Measurements from ENCODE around the gene AGAP1. TPM values are rescaled to one million over a fixed set of nuclear protein-coding genes. Genes with fewer than 3 reads are reported as not detected.

AGAP1 gene
- total and polyA plus RNA-seq, 2 donors (not counting 3 experiments of a cell fraction or from before 2014, with no cell fraction given), result 10.2 to 20.9 TPM

- Histone ChIP-seq H3K9ac (replicated peaks; ENCODE audit: extremely low read depth, insufficient read depth, low read length) (no peak overlapping the region), H3K27me3 (ENCODE audit: control insufficient read depth in 2 of 2, insufficient read depth in 2 of 2, low read length in 2 of 2) (no peaks in the 10 kb centered on the region), H3K9me3 (replicated peaks; ENCODE audit: control insufficient read depth, insufficient read depth, low read length) (no peaks in the 10 kb centered on the region), H3K4me3 (replicated peaks in 1 of 3; ENCODE audit: insufficient read depth in 1 of 3, low read depth in 1 of 3, low read length in 3 of 3) (no peak overlapping the region), H4K20me1 (replicated peaks; ENCODE audit: control insufficient read depth, extremely low read depth, insufficient read depth, low read length) (no peaks in the 10 kb centered on the region), H3K9me1 (replicated peaks; ENCODE audit: control insufficient read depth, extremely low read depth, insufficient read depth, low read length) (no peaks in the 10 kb centered on the region), H3K79me2 (ENCODE audit: control insufficient read depth, insufficient read depth, low read length) (no peaks in the 10 kb centered on the region), H3K36me3 (ENCODE audit: control insufficient read depth in 2 of 2, extremely low read depth in 1 of 2, insufficient read depth in 2 of 2, low read length in 2 of 2) (no peaks in the 10 kb centered on the region), H3K27ac (ENCODE audit: insufficient read depth, low read depth, low read length) (no peak overlapping the region), H3K4me2 (ENCODE audit: insufficient read depth, low read length) (no peak overlapping the region), H2AFZ (ENCODE audit: low read depth, low read length) (no peak overlapping the region), H3K4me1 (ENCODE audit: control insufficient read depth, extremely low read depth, insufficient read depth, low read length) (peaks cover 12% of the 10 kb centered on the region)
- TF ChIP-seq, protein P1, sequence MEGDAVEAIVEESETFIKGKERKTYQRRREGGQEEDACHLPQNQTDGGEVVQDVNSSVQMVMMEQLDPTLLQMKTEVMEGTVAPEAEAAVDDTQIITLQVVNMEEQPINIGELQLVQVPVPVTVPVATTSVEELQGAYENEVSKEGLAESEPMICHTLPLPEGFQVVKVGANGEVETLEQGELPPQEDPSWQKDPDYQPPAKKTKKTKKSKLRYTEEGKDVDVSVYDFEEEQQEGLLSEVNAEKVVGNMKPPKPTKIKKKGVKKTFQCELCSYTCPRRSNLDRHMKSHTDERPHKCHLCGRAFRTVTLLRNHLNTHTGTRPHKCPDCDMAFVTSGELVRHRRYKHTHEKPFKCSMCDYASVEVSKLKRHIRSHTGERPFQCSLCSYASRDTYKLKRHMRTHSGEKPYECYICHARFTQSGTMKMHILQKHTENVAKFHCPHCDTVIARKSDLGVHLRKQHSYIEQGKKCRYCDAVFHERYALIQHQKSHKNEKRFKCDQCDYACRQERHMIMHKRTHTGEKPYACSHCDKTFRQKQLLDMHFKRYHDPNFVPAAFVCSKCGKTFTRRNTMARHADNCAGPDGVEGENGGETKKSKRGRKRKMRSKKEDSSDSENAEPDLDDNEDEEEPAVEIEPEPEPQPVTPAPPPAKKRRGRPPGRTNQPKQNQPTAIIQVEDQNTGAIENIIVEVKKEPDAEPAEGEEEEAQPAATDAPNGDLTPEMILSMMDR (IDR thresholded peaks at IDR 0.05; ENCODE audit: extremely low read depth in 1 of 2, insufficient read depth in 1 of 2, low read depth in 1 of 2, low read length in 2 of 2), result no peak
- TF ChIP-seq EZH2 (IDR thresholded peaks at IDR 0.05; ENCODE audit: borderline replicate concordance, low read depth, low read length, severe bottlenecking) (no peak), MYC (IDR thresholded peaks at IDR 0.05; ENCODE audit: low read depth, low read length) (no peak), GATA2 (IDR thresholded peaks at IDR 0.05; ENCODE audit: insufficient read depth, insufficient read length, low read depth, low read length) (no peak), FOS (IDR thresholded peaks at IDR 0.05; ENCODE audit: borderline replicate concordance, insufficient read depth, low read length) (no peak)
- TF ChIP-seq, protein P2, sequence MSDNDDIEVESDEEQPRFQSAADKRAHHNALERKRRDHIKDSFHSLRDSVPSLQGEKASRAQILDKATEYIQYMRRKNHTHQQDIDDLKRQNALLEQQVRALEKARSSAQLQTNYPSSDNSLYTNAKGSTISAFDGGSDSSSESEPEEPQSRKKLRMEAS (IDR thresholded peaks at IDR 0.05; ENCODE audit: insufficient read depth, insufficient read length), result no peak
- intact Hi-C loops (cut with micrococcal nuclease) (no loop called here), dilution Hi-C loops (cut with MboI; ENCODE audit: extremely low pct_ligation_motif_present, low sequenced_read_pairs) (no loop called here)
- ChIA-PET POLR2A (no interaction called here), CTCF (interaction anchor here (1.8 kb wide), 1 partner anchor 28 kb away, joined by 7 read pairs; no protein-coding TSS in a partner anchor)
- no TSS peak for BruUV-seq (replicated peaks)
- DNase-seq (ENCODE audit: low read depth, low spot score) (peak; percentile 32), FAIRE-seq (no peak)
These were observed 72.6 kb downstream of the AGAP1 start for GRCh38 chr2:235566415-235566814.

Measured in endothelial cell of umbilical vein (primary cell).